NCI-H146 treated with DMSO at 0.1 percent for 48 hours (cell line): Measurements from ENCODE around the gene SEL1L.
"Not testable (repeated sequence)": the region's sequence is repeated elsewhere in the genome, so short reads cannot be mapped to it uniquely, and the experiment has no call there.

Experiments used
- DNase-seq: peaks from one replicate; lab custom pipeline; 2025; ENCODE audit not compliant: unreplicated experiment; lab: John Stamatoyannopoulos, UW

The SEL1L gene

GRCh38 chr14:81529391-81529790, 4.3 kb downstream of the SEL1L start:
- DNase-seq = no peak

GRCh38 chr14:81525129-81525528, 8.5 kb downstream of the SEL1L start:
- no peak for DNase-seq

GRCh38 chr14:81523616-81524015, 10.0 kb downstream of the SEL1L start:
- no peak for DNase-seq

DNA sequence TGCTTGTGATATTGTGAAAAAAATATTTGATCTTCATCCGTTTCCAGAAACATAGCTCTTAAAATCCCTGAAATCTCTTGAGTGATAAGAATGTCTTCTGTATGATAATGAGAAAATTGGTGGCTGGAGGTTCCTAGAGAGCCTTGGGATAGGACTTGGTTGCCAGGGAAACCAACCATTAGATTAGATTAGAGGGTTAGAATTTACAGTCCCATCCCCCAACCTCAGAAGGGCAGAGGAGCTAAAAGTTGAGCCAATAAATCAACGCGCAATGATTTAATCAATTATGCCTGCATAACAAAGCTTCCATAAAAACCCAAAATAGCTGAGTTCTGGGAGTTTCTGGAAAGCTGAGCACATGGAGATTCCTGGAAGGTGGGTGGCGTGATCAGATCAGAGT, 10.6 kb downstream of the SEL1L start:
- no peak for DNase-seq

DNA sequence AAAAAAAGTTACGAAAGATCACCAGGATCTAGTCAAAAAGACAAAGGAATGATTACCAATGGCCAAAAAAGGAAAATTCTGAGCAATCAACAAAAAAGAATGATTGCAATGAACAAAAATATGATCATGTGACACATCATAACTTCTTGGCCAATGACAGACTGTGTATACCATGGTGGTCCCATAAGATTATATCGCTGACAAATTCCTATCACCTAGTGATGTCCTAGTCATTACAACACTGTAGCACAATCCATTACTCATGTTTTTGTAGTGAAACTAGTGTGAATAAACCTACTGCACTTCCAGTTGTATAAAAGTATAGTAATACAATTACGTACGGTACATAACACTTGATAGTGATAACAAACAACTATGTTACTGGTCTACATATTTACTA, 12.3 kb downstream of the SEL1L start:
- DNase-seq = no peak

DNA sequence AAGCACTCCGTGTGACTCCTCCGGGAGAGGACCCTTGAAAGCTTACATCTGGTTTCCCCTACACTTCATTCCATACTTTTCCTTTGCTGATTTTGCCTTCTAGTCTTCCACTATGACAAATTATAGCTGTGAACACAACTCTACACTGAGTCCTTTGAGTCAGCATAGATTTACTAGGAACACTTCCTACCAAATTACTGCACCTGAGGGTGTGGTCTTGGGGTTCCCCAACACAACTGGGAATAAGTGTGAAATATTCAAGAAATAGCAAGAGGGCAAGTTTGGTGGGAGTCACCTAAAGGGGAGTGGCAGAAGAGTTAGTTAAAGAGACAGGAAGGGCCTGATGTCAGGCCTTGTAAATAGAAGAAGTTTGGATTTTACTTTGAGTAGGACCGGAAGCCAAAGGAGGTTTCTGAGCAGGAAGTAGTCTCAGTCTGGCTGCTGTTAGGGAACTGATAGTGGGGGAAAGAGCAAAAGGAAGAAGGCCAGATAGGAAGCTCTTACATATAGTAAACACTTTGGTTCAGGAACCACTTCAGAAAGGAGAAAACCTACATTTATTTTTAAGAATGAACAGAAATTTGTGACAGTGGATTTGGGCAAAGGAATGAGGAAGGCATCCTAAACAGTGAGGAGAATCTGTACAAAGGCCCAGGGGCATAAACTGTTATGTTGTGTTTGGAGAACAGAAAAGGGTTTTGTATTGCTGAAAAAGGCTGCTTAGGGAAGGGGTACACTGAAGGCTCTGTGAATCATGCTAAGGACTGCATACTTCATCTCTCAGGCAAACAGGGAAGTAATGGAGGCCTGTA, 14.2 kb downstream of the SEL1L start:
- no peak for DNase-seq

GRCh38 chr14:81517798-81518398, 15.8 kb downstream of the SEL1L start:
- no peak for DNase-seq

- DNase-seq = no peak
Observed at GRCh38 chr14:81516986-81517797, 16.5 kb downstream of the SEL1L start.

DNA sequence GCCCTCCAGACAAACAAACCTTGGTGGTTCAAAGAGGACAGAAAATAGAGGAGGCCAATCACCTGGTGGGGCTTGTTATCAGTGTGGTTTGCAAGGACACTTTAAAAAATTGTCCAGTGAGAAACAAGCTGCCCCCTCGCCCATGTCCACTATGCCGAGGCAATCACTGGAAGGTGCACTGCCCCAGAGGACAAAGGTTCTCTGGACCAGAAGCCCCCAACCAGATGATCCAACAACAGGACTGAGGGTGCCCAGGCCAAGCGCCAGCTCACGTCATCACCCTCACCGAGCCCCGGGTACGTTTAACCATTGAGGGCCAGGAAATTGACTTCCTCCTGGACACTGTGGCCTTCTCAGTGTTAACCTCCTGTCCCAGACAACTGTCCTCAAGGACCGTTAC, 17.7 kb downstream of the SEL1L start:
- DNase-seq = not testable (repeated sequence)

- DNase-seq = not testable (repeated sequence)
Observed at GRCh38 chr14:81512826-81513225, 20.8 kb downstream of the SEL1L start.

- DNase-seq = no peak
Observed at GRCh38 chr14:81511111-81511904, 22.3 kb downstream of the SEL1L start.

GRCh38 chr14:81509838-81510452, 23.7 kb downstream of the SEL1L start:
- no peak for DNase-seq

DNA sequence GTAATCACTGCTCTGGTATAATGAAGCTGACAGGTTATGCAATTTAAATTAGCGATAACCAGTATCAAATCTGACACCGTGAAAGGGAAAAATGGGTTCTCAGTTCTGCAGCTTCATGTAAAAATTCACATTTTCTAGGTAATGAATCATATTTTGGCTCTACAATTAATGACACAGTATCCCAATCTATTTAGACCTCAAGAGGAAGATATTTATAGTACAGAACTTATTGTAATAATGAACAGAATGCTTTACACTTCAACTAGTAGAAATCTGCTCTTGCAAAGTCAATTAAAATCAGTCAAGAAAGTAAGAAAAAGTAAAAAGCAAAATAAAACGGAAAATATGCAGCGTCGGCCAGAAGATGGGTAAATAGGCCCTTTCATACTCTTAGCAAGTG, 24.3 kb downstream of the SEL1L start:
- DNase-seq = no peak

GRCh38 chr14:81506487-81506886, 27.2 kb downstream of the SEL1L start:
- DNase-seq = no peak

DNA sequence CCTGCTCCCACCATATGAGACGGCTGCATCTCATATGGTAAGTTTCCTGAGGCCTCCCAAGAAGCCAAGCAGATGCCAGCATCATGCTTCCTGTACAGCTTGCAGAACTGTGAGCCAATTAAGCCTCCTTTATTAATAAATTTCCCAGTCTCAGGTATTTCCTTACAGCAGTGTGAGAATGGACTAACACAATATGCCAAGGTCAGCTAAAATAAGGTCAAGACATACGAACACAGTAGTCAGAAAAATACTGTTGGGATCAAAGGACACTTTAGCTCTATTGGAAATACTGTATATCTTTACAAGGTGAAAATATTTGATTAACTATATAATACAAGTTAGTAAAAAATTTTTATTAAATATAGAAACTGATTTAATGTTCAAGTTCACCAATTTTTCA, 28.8 kb downstream of the SEL1L start:
- DNase-seq = no peak

GRCh38 chr14:81485781-81486180, 47.9 kb downstream of the SEL1L start:
- no peak for DNase-seq

GRCh38 chr14:81485372-81485771, 48.3 kb downstream of the SEL1L start:
- DNase-seq = no peak

DNA sequence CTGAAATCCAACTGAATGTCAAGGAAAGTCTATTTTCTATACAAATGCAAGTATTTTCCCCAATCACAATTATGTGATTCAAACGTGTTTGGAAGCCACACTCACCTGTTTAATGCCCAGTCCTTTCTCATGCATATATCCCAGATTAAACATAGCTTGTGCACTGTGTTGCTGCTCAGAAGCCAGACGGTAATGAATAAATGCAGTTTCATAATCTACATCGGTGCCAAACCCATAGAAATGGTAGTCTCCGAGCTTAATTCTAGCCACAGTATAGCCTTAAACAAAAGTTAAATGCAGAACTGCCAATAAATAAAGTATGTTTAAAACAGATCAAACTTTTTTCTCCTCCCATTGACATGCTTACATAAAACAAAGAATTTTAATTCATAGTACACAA, 49.5 kb downstream of the SEL1L start:
- DNase-seq = no peak

DNA sequence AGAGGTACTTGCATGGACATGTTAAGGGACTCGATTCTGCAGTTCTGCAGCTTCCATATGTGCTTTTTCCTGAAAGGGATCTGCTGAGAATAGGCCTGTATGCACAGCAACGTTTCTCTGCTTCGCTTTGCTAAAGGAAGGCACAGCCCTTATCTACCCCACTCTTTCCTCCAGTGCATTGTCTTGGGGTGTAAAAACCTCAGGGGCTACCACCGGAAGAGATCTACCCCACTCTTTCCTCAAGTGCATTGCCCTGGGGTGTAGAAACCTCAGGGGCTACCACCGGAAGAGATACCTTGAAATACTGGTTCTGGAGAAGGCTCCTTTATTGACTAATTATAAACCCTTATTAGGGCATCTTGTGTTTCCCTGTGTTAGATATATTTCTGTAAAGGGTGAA, 52.9 kb downstream of the SEL1L start:
- DNase-seq = no peak

DNA sequence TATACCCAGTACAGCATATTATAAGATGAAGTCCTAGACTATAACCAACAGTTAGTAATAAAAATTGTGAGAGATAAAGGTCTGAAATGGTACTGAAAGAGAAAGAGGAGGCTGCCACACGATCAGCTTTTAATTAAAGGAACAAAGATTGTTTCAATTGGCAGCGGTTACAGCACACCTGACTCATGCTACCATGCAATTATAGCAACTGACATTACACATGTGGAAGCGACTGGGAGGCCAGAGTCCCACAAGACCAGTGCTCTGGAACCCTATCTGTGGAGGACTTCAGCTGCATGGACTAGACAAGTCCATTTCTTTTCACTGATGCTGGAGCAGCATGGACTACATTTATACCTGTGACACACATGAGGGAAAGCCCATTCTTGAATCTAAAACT, 55.2 kb downstream of the SEL1L start:
- no peak for DNase-seq

- no peak for DNase-seq
Observed at GRCh38 chr14:81476816-81477215, 56.8 kb downstream of the SEL1L start.
